ENCODE measurements around the gene MCU.
"Not testable (repeated sequence)": the region's sequence is repeated elsewhere in the genome, so short reads cannot be mapped to it uniquely, and the experiment has no call there.

The MCU gene

GRCh38 chr10:72729528-72729927, 37.6 kb downstream of the MCU start:
- in situ Hi-C loops (cut with HindIII; ENCODE audit: low sequenced_read_pairs) = no loop called here

- in situ Hi-C loops (cut with HindIII; ENCODE audit: low sequenced_read_pairs) = no loop called here
Observed at GRCh38 chr10:72730479-72730878, 38.5 kb downstream of the MCU start.

- in situ Hi-C loops (cut with HindIII; ENCODE audit: low sequenced_read_pairs) = no loop called here
Observed at GRCh38 chr10:72731916-72732419, 40.0 kb downstream of the MCU start.

GRCh38 chr10:72732521-72732920, 40.6 kb downstream of the MCU start:
- in situ Hi-C loops (cut with HindIII; ENCODE audit: low sequenced_read_pairs) = no loop called here

- in situ Hi-C loops (cut with HindIII; ENCODE audit: low sequenced_read_pairs) = no loop called here
Observed at GRCh38 chr10:72733989-72734388, 42.0 kb downstream of the MCU start.

- in situ Hi-C loops (cut with HindIII; ENCODE audit: low sequenced_read_pairs) = no loop called here
Observed at GRCh38 chr10:72735288-72735936, 43.5 kb downstream of the MCU start.

- in situ Hi-C loops (cut with HindIII; ENCODE audit: low sequenced_read_pairs) = no loop called here
Observed at GRCh38 chr10:72736176-72736827, 44.4 kb downstream of the MCU start.

- in situ Hi-C loops (cut with HindIII; ENCODE audit: low sequenced_read_pairs) = no loop called here
Observed at GRCh38 chr10:72736828-72737220, 44.9 kb downstream of the MCU start.

- in situ Hi-C loops (cut with HindIII; ENCODE audit: low sequenced_read_pairs) = not testable (repeated sequence)
Observed at GRCh38 chr10:72737357-72737756, 45.4 kb downstream of the MCU start.

- in situ Hi-C loops (cut with HindIII; ENCODE audit: low sequenced_read_pairs) = no loop called here
Observed at GRCh38 chr10:72738486-72738885, 46.5 kb downstream of the MCU start.

- in situ Hi-C loops (cut with HindIII; ENCODE audit: low sequenced_read_pairs) = no loop called here
Observed at GRCh38 chr10:72740528-72740927, 48.6 kb downstream of the MCU start.

- in situ Hi-C loops (cut with HindIII; ENCODE audit: low sequenced_read_pairs) = no loop called here
Observed at GRCh38 chr10:72742092-72742491, 50.1 kb downstream of the MCU start.

GRCh38 chr10:72742797-72743196, 50.9 kb downstream of the MCU start:
- in situ Hi-C loops (cut with HindIII; ENCODE audit: low sequenced_read_pairs) = no loop called here

GRCh38 chr10:72744566-72744965, 52.6 kb downstream of the MCU start:
- in situ Hi-C loops (cut with HindIII; ENCODE audit: low sequenced_read_pairs) = no loop called here

- in situ Hi-C loops (cut with HindIII; ENCODE audit: low sequenced_read_pairs) = no loop called here
Observed at GRCh38 chr10:72746426-72747363, 54.8 kb downstream of the MCU start.

- in situ Hi-C loops (cut with HindIII; ENCODE audit: low sequenced_read_pairs) = no loop called here
Observed at GRCh38 chr10:72747521-72747920, 55.6 kb downstream of the MCU start.

GRCh38 chr10:72753760-72754231, 61.9 kb downstream of the MCU start:
- in situ Hi-C loops (cut with HindIII; ENCODE audit: low sequenced_read_pairs) = no loop called here

GRCh38 chr10:72754275-72755032, 62.5 kb downstream of the MCU start:
- in situ Hi-C loops (cut with HindIII; ENCODE audit: low sequenced_read_pairs) = no loop called here

GRCh38 chr10:72756674-72757385, 64.9 kb downstream of the MCU start:
- in situ Hi-C loops (cut with HindIII; ENCODE audit: low sequenced_read_pairs) = no loop called here

GRCh38 chr10:72757732-72758131, 65.8 kb downstream of the MCU start:
- in situ Hi-C loops (cut with HindIII; ENCODE audit: low sequenced_read_pairs) = no loop called here
